ENCODE data around the gene DLGAP3.
A peak's percentile ranks its signal among the peaks of the same experiment; 100 is the strongest.

DLGAP3 gene

DNA sequence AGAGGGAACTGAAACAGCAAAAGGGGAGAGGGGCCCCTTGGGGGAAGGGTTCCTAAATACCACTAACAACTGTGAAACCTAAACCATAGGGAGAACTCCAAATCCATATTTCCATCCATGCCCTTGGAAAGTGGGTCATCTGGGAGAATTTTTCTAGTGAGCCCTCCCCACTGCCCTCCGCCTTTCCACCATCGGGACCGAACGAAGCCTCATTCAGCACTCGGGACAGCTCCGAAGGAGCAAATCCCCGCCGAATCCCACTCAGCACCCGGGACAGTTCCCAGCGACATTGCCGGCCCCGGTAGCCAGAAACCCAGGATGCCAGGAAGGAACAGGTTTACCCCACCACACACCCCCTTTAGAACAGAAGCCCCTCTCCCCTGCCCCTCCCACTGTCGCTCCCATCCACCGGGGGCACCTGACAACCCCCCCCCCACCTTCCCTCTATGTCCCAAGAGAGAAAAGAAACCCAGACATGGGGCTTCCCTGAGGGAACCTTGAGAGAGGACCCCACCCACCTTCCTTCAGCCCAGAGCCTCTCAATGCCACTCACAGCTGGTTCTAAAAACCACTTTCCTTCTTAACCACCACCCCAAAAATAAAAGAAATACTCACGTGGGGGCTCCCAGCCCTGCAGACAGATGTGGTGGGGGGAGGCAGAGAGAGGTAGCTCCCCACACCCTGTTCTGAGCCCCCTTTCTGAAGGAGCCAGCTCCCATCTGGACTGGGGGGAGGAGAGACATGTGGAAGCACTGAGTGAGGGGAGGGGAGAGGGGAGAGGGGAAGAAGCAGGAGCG is 4.5 kb downstream of the DLGAP3 start:
- Histone ChIP-seq H3K27me3 (peaks cover 4 to 21% (median 8%) of the 10 kb centered on the region in 11 experiments), H3K36me3 (no peaks in the 10 kb centered on the region), H3K9ac (no peak overlapping the region), H3K4me2 (peak overlapping the region in 9 of 11 experiments; percentile 5 to 33 (median 17); a peak in 7 of 22 replicates), H3K4me1 (peaks cover 16 to 30% (median 19%) of the 10 kb centered on the region in 10 experiments), H3K9me3 (replicated peaks in 1 of 11) (no peaks in the 10 kb centered on the region), H4K20me1 (peaks cover 0 to 83% (median 26%) of the 10 kb centered on the region in 11 experiments; a peak in 13 of 22 replicates), H3K4me3 (no peak overlapping the region), H3K27ac (no peak overlapping the region)
- TF ChIP-seq Cebpa-rat (IDR thresholded peaks at IDR 0.05): no peak

GRCh38 chr1:34923490-34923889 is 6.0 kb downstream of the DLGAP3 start:
- H3K4me1 ChIP-seq: peaks cover 25 to 36% (median 26%) of the 10 kb centered on the region in 10 experiments
- H3K36me3 ChIP-seq: no peaks in the 10 kb centered on the region
- no peak overlapping the region for H3K4me3 ChIP-seq
- H3K27me3 ChIP-seq: peaks cover 0 to 7% (median 0%) of the 10 kb centered on the region in 11 experiments; a peak in 4 of 22 replicates
- H3K4me2 ChIP-seq: no peak overlapping the region
- no peak for TF ChIP-seq Cebpa-rat (IDR thresholded peaks at IDR 0.05)
- H4K20me1 ChIP-seq: peaks cover 0 to 82% (median 23%) of the 10 kb centered on the region in 11 experiments; a peak in 13 of 22 replicates
- no peak overlapping the region for H3K9ac ChIP-seq
- H3K27ac ChIP-seq: no peak overlapping the region
- no peaks in the 10 kb centered on the region for H3K9me3 ChIP-seq (replicated peaks in 1 of 11)

- TF ChIP-seq Cebpa-rat (IDR thresholded peaks at IDR 0.05): 0 out of 22 replicates have a peak, but pooled peaks of 1 of the 11 experiments have one; percentile 14
- Histone ChIP-seq H3K4me2 (peak overlapping the region; percentile 63 to 95 (median 89)), H4K20me1 (peaks cover 0 to 53% (median 9%) of the 10 kb centered on the region in 11 experiments; a peak in 7 of 22 replicates), H3K4me3 (peak overlapping the region in 8 of 10 experiments; percentile 14 to 54 (median 33); a peak in 11 of 20 replicates), H3K36me3 (no peaks in the 10 kb centered on the region), H3K9me3 (replicated peaks in 1 of 11) (no peaks in the 10 kb centered on the region), H3K4me1 (peaks cover 24 to 39% (median 28%) of the 10 kb centered on the region in 10 experiments), H3K27me3 (no peaks in the 10 kb centered on the region), H3K27ac (peak overlapping the region in 9 of 11 experiments; percentile 45 to 78 (median 74); a peak in 18 of 22 replicates), H3K9ac (peak overlapping the region in 9 of 11 experiments; percentile 37 to 68 (median 54); a peak in 15 of 22 replicates)
These were observed 10.4 kb downstream of the DLGAP3 start for GRCh38 chr1:34918977-34919561.

GRCh38 chr1:34918386-34918976 is 11.0 kb downstream of the DLGAP3 start:
- Histone ChIP-seq H3K9ac (peak overlapping the region in 9 of 11 experiments; percentile 37 to 68 (median 54); a peak in 15 of 22 replicates), H3K36me3 (no peaks in the 10 kb centered on the region), H3K4me3 (peak overlapping the region in 8 of 10 experiments; percentile 14 to 54 (median 33); a peak in 11 of 20 replicates), H3K4me2 (peak overlapping the region; percentile 63 to 95 (median 89)), H3K9me3 (replicated peaks in 1 of 11) (no peaks in the 10 kb centered on the region), H3K27ac (peak overlapping the region in 9 of 11 experiments; percentile 45 to 78 (median 74); a peak in 18 of 22 replicates), H4K20me1 (peaks cover 0 to 51% (median 4%) of the 10 kb centered on the region in 11 experiments; a peak in 7 of 22 replicates), H3K4me1 (peaks cover 24 to 39% (median 28%) of the 10 kb centered on the region in 10 experiments), H3K27me3 (no peaks in the 10 kb centered on the region)
- TF ChIP-seq Cebpa-rat (IDR thresholded peaks at IDR 0.05): no peak

DNA sequence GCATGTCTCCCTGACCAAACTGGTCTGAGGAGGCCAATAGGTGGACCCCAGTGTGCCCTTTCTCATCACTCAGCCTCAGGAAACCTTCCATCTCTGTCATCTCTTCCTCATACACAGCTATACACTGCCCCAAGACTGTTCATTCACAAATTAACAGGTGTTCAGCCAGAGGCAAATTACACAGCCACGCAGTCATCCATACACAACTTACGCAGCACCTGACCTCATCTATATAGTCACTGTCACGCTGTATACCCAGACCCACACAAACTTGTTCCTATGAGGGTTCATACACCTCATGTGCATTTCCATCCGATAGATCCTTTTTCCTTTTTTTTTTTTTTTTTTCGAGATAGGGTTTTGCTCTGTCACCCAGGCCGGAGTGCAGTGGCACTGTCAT is 12.4 kb downstream of the DLGAP3 start:
- H4K20me1 ChIP-seq: peaks cover 0 to 44% (median 0%) of the 10 kb centered on the region in 11 experiments; a peak in 5 of 22 replicates
- TF ChIP-seq Cebpa-rat (IDR thresholded peaks at IDR 0.05): no peak

GRCh38 chr1:34916104-34916503 is 13.3 kb downstream of the DLGAP3 start:
- Histone ChIP-seq H3K4me3 (no peak overlapping the region), H4K20me1 (peaks cover 0 to 43% (median 0%) of the 10 kb centered on the region in 11 experiments; a peak in 5 of 22 replicates), H3K9ac (no peak overlapping the region), H3K27ac (no peak overlapping the region), H3K27me3 (no peaks in the 10 kb centered on the region), H3K4me1 (peaks cover 24 to 37% (median 28%) of the 10 kb centered on the region in 10 experiments), H3K36me3 (no peaks in the 10 kb centered on the region), H3K9me3 (replicated peaks in 1 of 11) (no peaks in the 10 kb centered on the region), H3K4me2 (no peak overlapping the region)
- TF ChIP-seq Cebpa-rat (IDR thresholded peaks at IDR 0.05): no peak

More for the DNA sequence above, 12.4 kb downstream of the DLGAP3 start:
- Histone ChIP-seq H3K9me3 (replicated peaks in 1 of 11) (no peaks in the 10 kb centered on the region), H3K4me2 (no peak overlapping the region), H3K4me1 (peaks cover 24 to 39% (median 28%) of the 10 kb centered on the region in 10 experiments), H3K27me3 (no peaks in the 10 kb centered on the region), H3K4me3 (no peak overlapping the region), H3K27ac (no peak overlapping the region), H3K9ac (no peak overlapping the region), H3K36me3 (no peaks in the 10 kb centered on the region)

DNA sequence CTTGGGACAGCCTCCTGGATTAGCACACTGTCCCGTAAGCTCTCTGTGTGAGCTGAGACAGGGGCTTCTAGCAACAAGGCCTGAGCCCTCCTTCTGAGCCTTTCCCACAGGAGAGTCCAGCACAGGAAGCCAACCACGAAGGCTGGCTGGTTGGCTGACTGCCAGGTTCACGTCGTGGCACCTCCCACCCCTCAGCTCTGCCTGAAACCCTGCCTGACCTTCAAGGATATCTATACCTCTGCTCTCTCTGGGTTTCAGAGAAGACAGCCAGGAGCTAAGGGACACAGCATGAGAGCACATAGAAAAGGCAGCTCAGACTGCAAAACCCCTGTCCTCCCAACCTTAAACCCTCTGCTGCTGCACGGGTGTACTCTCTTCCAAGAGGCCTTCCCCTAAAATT is 13.9 kb downstream of the DLGAP3 start:
- Histone ChIP-seq H4K20me1 (peaks cover 0 to 41% (median 0%) of the 10 kb centered on the region in 11 experiments; a peak in 5 of 22 replicates), H3K27ac (no peak overlapping the region), H3K4me1 (peaks cover 23 to 35% (median 27%) of the 10 kb centered on the region in 10 experiments), H3K36me3 (no peaks in the 10 kb centered on the region), H3K9me3 (replicated peaks in 1 of 11) (no peaks in the 10 kb centered on the region), H3K27me3 (no peaks in the 10 kb centered on the region), H3K4me3 (no peak overlapping the region), H3K9ac (no peak overlapping the region), H3K4me2 (peak overlapping the region in 1 of 11 experiments; percentile 3; a peak in 2 of 22 replicates)
- TF ChIP-seq Cebpa-rat (IDR thresholded peaks at IDR 0.05): no peak

DNA sequence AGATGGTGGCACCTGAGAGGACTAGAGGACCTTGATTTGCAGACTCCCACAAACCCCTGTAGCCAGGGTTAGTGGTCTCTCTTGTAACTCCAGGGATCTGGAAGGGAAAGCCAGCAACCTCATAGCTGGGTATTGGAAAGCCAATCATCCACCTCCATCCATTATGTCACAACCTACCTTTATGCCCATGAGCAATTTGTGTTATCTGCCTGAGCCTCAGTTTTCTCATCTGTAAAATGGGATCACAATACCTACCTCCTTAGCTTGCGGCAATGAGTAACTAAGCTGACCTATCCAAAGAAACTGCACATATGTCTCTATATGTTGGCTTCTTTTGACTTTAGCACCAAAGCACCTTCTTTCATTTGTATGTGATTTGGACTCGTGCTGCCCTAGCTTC is 14.5 kb downstream of the DLGAP3 start:
- H3K4me2 ChIP-seq: no peak overlapping the region
- peaks cover 17 to 30% (median 23%) of the 10 kb centered on the region in 10 experiments for H3K4me1 ChIP-seq
- no peak overlapping the region for H3K27ac ChIP-seq
- no peak for TF ChIP-seq Cebpa-rat (IDR thresholded peaks at IDR 0.05)
- H3K36me3 ChIP-seq: no peaks in the 10 kb centered on the region
- H3K9me3 ChIP-seq (replicated peaks in 1 of 11): no peaks in the 10 kb centered on the region
- no peak overlapping the region for H3K9ac ChIP-seq
- H4K20me1 ChIP-seq: peaks cover 0 to 36% (median 0%) of the 10 kb centered on the region in 11 experiments; a peak in 5 of 22 replicates
- H3K4me3 ChIP-seq: no peak overlapping the region
- H3K27me3 ChIP-seq: no peaks in the 10 kb centered on the region
